ENCODE data around the gene TIAM1. TPM values are rescaled to one million over a fixed set of nuclear protein-coding genes. Genes with fewer than 3 reads are reported as not detected.

The TIAM1 gene
- total and polyA plus RNA-seq, 2 of the 8 experiments (the other 6 are each of a cell fraction or from before 2014, with no cell fraction given) = 10.1 to 30.7 TPM

DNA sequence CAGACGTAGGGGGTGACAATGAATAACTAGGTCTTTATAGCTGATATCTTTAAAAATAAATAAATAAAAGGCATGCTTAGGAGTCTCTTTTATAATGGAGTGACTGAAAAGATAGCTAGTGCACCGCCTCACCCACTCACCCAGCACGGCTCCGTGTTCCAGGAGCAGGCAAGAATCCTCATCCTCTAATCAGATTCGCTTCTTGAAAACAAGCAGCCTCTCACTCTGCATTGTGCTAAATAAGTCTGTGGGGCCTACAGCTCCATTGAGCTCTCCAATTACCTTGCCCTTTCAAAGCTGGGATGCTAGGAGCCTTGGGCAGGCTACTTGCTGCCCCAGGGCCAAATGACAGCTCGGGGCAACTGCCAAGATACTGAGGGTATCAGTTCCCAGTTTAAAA, 91.5 kb downstream of the TIAM1 start:
- no peak overlapping the region for H3K27ac ChIP-seq (ENCODE audit: low read depth, low read length)
- H3K27me3 ChIP-seq (replicated peaks in 1 of 4; ENCODE audit: control insufficient read depth in 3 of 4, extremely low read depth in 1 of 4, insufficient read depth in 3 of 4, low read length in 3 of 4) = peaks cover 0 to 2% (median 0%) of the 10 kb centered on the region in 4 experiments; a peak in 1 of 7 replicates
- no peak overlapping the region for H4K91ac ChIP-seq (replicated peaks; ENCODE audit: insufficient read length, low read length)
- H3K79me1 ChIP-seq (ENCODE audit: low read depth, low read length) = peaks cover 3% of the 10 kb centered on the region; the same call in 1 of the 2 replicates
- no peak overlapping the region for H4K5ac ChIP-seq (ENCODE audit: insufficient read length, low read depth, low read length)
- H3K9ac ChIP-seq (replicated peaks in 1 of 4; ENCODE audit: extremely low read depth in 1 of 4, low read depth in 3 of 4, low read length in 3 of 4) = no peak overlapping the region
- H3K56ac ChIP-seq (replicated peaks; ENCODE audit: insufficient read length, low read depth, low read length) = no peak overlapping the region
- H2AK5ac ChIP-seq (ENCODE audit: low read depth, low read length) = no peak overlapping the region
- ChIA-PET POLR2A (ENCODE audit: partially characterized antibody) (interaction anchor here (1.4 kb wide), 1 partner anchor 22 kb away, joined by 3 read pairs; no protein-coding TSS in a partner anchor), CTCF (ENCODE audit: partially characterized antibody) (interaction anchor here (0.6 to 1.1 kb wide), 6 partner anchors 10 to 350 kb away, joined by 3 to 4 read pairs (median 3); no protein-coding TSS in a partner anchor)
- 83% methylated on average over 6 of the region's 6 CpGs; no CpG with 5 or more reads in 1 of the 2 experiments for WGBS, 2 experiments (ENCODE audit: extremely low coverage in 1 of 2, insufficient coverage in 1 of 2, insufficient read length in 1 of 2, insufficient replicate concordance in 2 of 2, low coverage in 1 of 2, low lambda C conversion rate in 2 of 2, missing lambda C conversion rate in 1 of 2)
- H2BK12ac ChIP-seq (ENCODE audit: low read depth, low read length) = no peak overlapping the region
- no peak overlapping the region for H4K8ac ChIP-seq (ENCODE audit: extremely low read depth, insufficient read depth, low read length)
- H3K23ac ChIP-seq (ENCODE audit: insufficient read length) = no peak overlapping the region
- H2BK15ac ChIP-seq (ENCODE audit: low read length) = no peak overlapping the region
- DNase-seq (ENCODE audit: low read depth in 1 of 2, low spot score in 2 of 2) = no peak
- FAIRE-seq = no peak
- no peak overlapping the region for H3K4me2 ChIP-seq (ENCODE audit: insufficient read depth in 1 of 2, low read depth in 2 of 2, low read length in 2 of 2)
- no peaks in the 10 kb centered on the region for H3K36me3 ChIP-seq (ENCODE audit: control insufficient read depth in 2 of 4, insufficient read depth in 4 of 4, low read length in 3 of 4)
- H3K14ac ChIP-seq (ENCODE audit: insufficient read length) = no peak overlapping the region
- no peaks in the 10 kb centered on the region for H3K9me3 ChIP-seq (ENCODE audit: insufficient read depth in 2 of 2, low read depth in 1 of 2, low read length in 1 of 2)
- H3K4me1 ChIP-seq (replicated peaks in 1 of 4; ENCODE audit: control insufficient read depth in 3 of 4, insufficient read depth in 4 of 4, low read length in 3 of 4) = peaks cover 0 to 8% (median 5%) of the 10 kb centered on the region in 4 experiments; a peak in 5 of 7 replicates
- 0 out of 4 replicates have a peak, but pooled peaks cover 0 to 2% of the 10 kb centered on the region in 2 experiments for H3K79me2 ChIP-seq (ENCODE audit: control insufficient read depth in 1 of 2, insufficient read depth in 2 of 2, low read length in 2 of 2)
- H2AFZ ChIP-seq (ENCODE audit: low read length) = no peak overlapping the region
- no peak overlapping the region for H3K4ac ChIP-seq (replicated peaks; ENCODE audit: insufficient read length, low read depth, low read length)
- no peaks in the 10 kb centered on the region; the same call in 1 of the 2 replicates for H3K23me2 ChIP-seq (ENCODE audit: low read depth, low read length)
- H3K18ac ChIP-seq (ENCODE audit: extremely low read depth, low read length) = no peak overlapping the region
- no peaks in the 10 kb centered on the region for H4K20me1 ChIP-seq (replicated peaks in 1 of 2; ENCODE audit: control insufficient read depth in 1 of 2, insufficient read depth in 2 of 2, low read length in 2 of 2)
- H2BK120ac ChIP-seq (replicated peaks; ENCODE audit: low read depth, low read length) = no peak overlapping the region
- H2BK5ac ChIP-seq (ENCODE audit: low read depth, low read length) = no peak overlapping the region
- no peak overlapping the region for H2BK20ac ChIP-seq (ENCODE audit: low read length)
- no peak overlapping the region for H3K4me3 ChIP-seq (ENCODE audit: extremely low read depth in 1 of 4, insufficient read depth in 2 of 4, low read depth in 3 of 4, low read length in 4 of 4)
- TF ChIP-seq HDAC2 (IDR thresholded peaks at IDR 0.05; ENCODE audit: borderline replicate concordance in 1 of 2, low read depth in 2 of 2, low read length in 2 of 2) (no peak), EGR1 (IDR thresholded peaks at IDR 0.05; ENCODE audit: borderline replicate concordance, low read depth, low read length) (no peak), CHD2 (IDR thresholded peaks at IDR 0.05; ENCODE audit: low read length) (no peak), SUZ12 (IDR thresholded peaks at IDR 0.05; ENCODE audit: low read length) (no peak), SP4 (IDR thresholded peaks at IDR 0.05; ENCODE audit: low read length) (no peak), BCL11A (IDR thresholded peaks at IDR 0.05; ENCODE audit: low read depth in 2 of 2, low read length in 2 of 2) (no peak), FOSL1 (IDR thresholded peaks at IDR 0.05; ENCODE audit: insufficient read depth, low read depth, low read length) (no peak), CTBP2 (IDR thresholded peaks at IDR 0.05; ENCODE audit: borderline replicate concordance, insufficient read depth, insufficient read length, low read length) (no peak), SIRT6 (IDR thresholded peaks at IDR 0.05; ENCODE audit: low read length) (no peak), CEBPB (IDR thresholded peaks at IDR 0.05; ENCODE audit: low read depth, low read length) (no peak)
- TF ChIP-seq, protein P1, sequence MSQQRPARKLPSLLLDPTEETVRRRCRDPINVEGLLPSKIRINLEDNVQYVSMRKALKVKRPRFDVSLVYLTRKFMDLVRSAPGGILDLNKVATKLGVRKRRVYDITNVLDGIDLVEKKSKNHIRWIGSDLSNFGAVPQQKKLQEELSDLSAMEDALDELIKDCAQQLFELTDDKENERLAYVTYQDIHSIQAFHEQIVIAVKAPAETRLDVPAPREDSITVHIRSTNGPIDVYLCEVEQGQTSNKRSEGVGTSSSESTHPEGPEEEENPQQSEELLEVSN (IDR thresholded peaks at IDR 0.05) = no peak
- TF ChIP-seq, protein P2, sequence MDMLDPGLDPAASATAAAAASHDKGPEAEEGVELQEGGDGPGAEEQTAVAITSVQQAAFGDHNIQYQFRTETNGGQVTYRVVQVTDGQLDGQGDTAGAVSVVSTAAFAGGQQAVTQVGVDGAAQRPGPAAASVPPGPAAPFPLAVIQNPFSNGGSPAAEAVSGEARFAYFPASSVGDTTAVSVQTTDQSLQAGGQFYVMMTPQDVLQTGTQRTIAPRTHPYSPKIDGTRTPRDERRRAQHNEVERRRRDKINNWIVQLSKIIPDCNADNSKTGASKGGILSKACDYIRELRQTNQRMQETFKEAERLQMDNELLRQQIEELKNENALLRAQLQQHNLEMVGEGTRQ (IDR thresholded peaks at IDR 0.05; ENCODE audit: low read length) = no peak
